ENCODE data around the gene CUX1. TPM values are rescaled to one million over a fixed set of nuclear protein-coding genes. Genes with fewer than 3 reads are reported as not detected.
A peak's percentile ranks its signal among the peaks of the same experiment; 100 is the strongest.

CUX1 gene
- total RNA-seq, 1 experiment from 2014 or later = 116 TPM

- DNase-seq = no peak
- H3K4me3 Mint-ChIP-seq (ENCODE audit: unreplicated experiment) = no peak overlapping the region
- H3K36me3 Mint-ChIP-seq (ENCODE audit: insufficient read depth, unreplicated experiment) = peaks cover 86% of the 10 kb centered on the region
- Histone ChIP-seq H3K36me3 (ENCODE audit: control insufficient read depth, insufficient read depth, low read length) (no peaks in the 10 kb centered on the region; the same call in 1 of the 2 replicates), H3K4me1 (peaks cover 5% of the 10 kb centered on the region; the same call in 1 of the 2 replicates), H3K27me3 (replicated peaks; ENCODE audit: control insufficient read depth, insufficient read depth, low read length) (no peaks in the 10 kb centered on the region), H3K9me3 (no peaks in the 10 kb centered on the region), H3K4me3 (ENCODE audit: low read depth, low read length) (no peak overlapping the region)
- TF ChIP-seq CTCF (IDR thresholded peaks at IDR 0.05; ENCODE audit: insufficient read depth in 1 of 2, low read depth in 1 of 2, low read length in 1 of 2, severe bottlenecking in 1 of 2, unreplicated experiment in 1 of 2) = no peak
- peaks cover 29% of the 10 kb centered on the region for H3K4me1 Mint-ChIP-seq (ENCODE audit: low read depth, unreplicated experiment)
- ChIA-PET CTCF (no interaction called here), POLR2A (no interaction called here)
- intact Hi-C loops (cut with micrococcal nuclease; ENCODE audit: unreplicated experiment) = no loop called here
- H3K9me3 Mint-ChIP-seq (ENCODE audit: unreplicated experiment) = no peaks in the 10 kb centered on the region
- H3K27me3 Mint-ChIP-seq (ENCODE audit: insufficient read depth, unreplicated experiment) = no peaks in the 10 kb centered on the region
- H3K27ac Mint-ChIP-seq (ENCODE audit: unreplicated experiment) = peak overlapping the region; percentile 70
- no TSS peak for BruUV-seq (replicated peaks)
Observed at GRCh38 chr7:101916041-101916800, 98.8 kb downstream of the CUX1 start.

GRCh38 chr7:101916876-101917275 is 99.5 kb downstream of the CUX1 start:
- peaks cover 81% of the 10 kb centered on the region for H3K36me3 Mint-ChIP-seq (ENCODE audit: insufficient read depth, unreplicated experiment)
- no TSS peak for BruUV-seq (replicated peaks)
- H3K27ac Mint-ChIP-seq (ENCODE audit: unreplicated experiment) = no peak overlapping the region
- DNase-seq = no peak
- peaks cover 27% of the 10 kb centered on the region for H3K4me1 Mint-ChIP-seq (ENCODE audit: low read depth, unreplicated experiment)
- CTCF ChIA-PET = no interaction called here
- H3K36me3 ChIP-seq (ENCODE audit: control insufficient read depth, insufficient read depth, low read length) = no peaks in the 10 kb centered on the region; the same call in 1 of the 2 replicates
- no peak overlapping the region for H3K4me3 Mint-ChIP-seq (ENCODE audit: unreplicated experiment)
- no peaks in the 10 kb centered on the region for H3K27me3 ChIP-seq (replicated peaks; ENCODE audit: control insufficient read depth, insufficient read depth, low read length)
- intact Hi-C loops (cut with micrococcal nuclease; ENCODE audit: unreplicated experiment) = no loop called here
- no peaks in the 10 kb centered on the region for H3K9me3 Mint-ChIP-seq (ENCODE audit: unreplicated experiment)
- POLR2A ChIA-PET = no interaction called here
- no peaks in the 10 kb centered on the region for H3K27me3 Mint-ChIP-seq (ENCODE audit: insufficient read depth, unreplicated experiment)
- no peak for TF ChIP-seq CTCF (IDR thresholded peaks at IDR 0.05; ENCODE audit: insufficient read depth in 1 of 2, low read depth in 1 of 2, low read length in 1 of 2, severe bottlenecking in 1 of 2, unreplicated experiment in 1 of 2)
- no peaks in the 10 kb centered on the region for H3K9me3 ChIP-seq
- peaks cover 5% of the 10 kb centered on the region; the same call in 1 of the 2 replicates for H3K4me1 ChIP-seq
- H3K4me3 ChIP-seq (ENCODE audit: low read depth, low read length) = no peak overlapping the region

- no TSS peak for BruUV-seq (replicated peaks)
- no peaks in the 10 kb centered on the region for H3K9me3 Mint-ChIP-seq (ENCODE audit: unreplicated experiment)
- Histone ChIP-seq H3K9me3 (no peaks in the 10 kb centered on the region), H3K27me3 (replicated peaks; ENCODE audit: control insufficient read depth, insufficient read depth, low read length) (no peaks in the 10 kb centered on the region), H3K4me1 (peaks cover 9% of the 10 kb centered on the region), H3K36me3 (ENCODE audit: control insufficient read depth, insufficient read depth, low read length) (no peaks in the 10 kb centered on the region; the same call in 1 of the 2 replicates), H3K4me3 (ENCODE audit: low read depth, low read length) (no peak overlapping the region)
- no peak for TF ChIP-seq CTCF (IDR thresholded peaks at IDR 0.05; ENCODE audit: insufficient read depth in 1 of 2, low read depth in 1 of 2, low read length in 1 of 2, severe bottlenecking in 1 of 2, unreplicated experiment in 1 of 2)
- intact Hi-C loops (cut with micrococcal nuclease; ENCODE audit: unreplicated experiment) = no loop called here
- no peak overlapping the region for H3K4me3 Mint-ChIP-seq (ENCODE audit: unreplicated experiment)
- H3K36me3 Mint-ChIP-seq (ENCODE audit: insufficient read depth, unreplicated experiment) = peaks cover 81% of the 10 kb centered on the region
- CTCF ChIA-PET = no interaction called here
- DNase-seq = no peak
- peaks cover 24% of the 10 kb centered on the region for H3K4me1 Mint-ChIP-seq (ENCODE audit: low read depth, unreplicated experiment)
- POLR2A ChIA-PET = no interaction called here
- no peak overlapping the region for H3K27ac Mint-ChIP-seq (ENCODE audit: unreplicated experiment)
- H3K27me3 Mint-ChIP-seq (ENCODE audit: insufficient read depth, unreplicated experiment) = no peaks in the 10 kb centered on the region
Observed at GRCh38 chr7:101917566-101917965, 100.1 kb downstream of the CUX1 start.

Data from Caco-2 (cell line).